AG10803 (cell line): ENCODE measurements around the gene GABRG3.

Experiments
- DNase-seq: peaks from one replicate; pipeline ENCODE4 v3.0.0; 2010; ENCODE audit warnings: low read depth
- H3K4me3 ChIP-seq: 2 replicates; pipeline ENCODE4 v1.5.1; 2011; ENCODE audit warnings: mild to moderate bottlenecking, low read length, control low read depth
- TF ChIP-seq, protein P1 (sequence below): conservative IDR thresholded peaks from 2 replicates; pipeline ENCODE4 v1.5.1; 2011; ENCODE audit warnings: mild to moderate bottlenecking, low read length, control low read depth, inconsistent platforms

The GABRG3 gene

DNA sequence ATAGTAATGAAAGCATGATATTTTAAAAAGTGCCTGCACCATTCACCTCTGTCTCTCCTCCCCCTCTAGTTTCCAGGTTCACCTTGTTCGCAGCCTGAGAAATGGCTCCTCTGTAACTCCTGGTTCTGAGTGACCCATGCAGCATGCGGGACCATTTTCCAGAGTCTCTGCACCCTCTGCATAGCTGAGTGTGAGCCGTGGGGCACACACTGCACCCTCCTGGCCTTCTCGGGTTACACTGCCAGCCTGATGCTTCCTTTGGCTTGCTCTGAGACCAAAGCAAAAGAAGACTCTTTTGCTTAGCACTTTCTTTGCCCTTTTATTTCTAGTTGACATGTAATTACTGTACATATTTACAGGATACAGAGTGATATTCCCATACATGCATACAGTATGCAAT, 287.3 kb downstream of the GABRG3 start:
- TF ChIP-seq, protein P1, sequence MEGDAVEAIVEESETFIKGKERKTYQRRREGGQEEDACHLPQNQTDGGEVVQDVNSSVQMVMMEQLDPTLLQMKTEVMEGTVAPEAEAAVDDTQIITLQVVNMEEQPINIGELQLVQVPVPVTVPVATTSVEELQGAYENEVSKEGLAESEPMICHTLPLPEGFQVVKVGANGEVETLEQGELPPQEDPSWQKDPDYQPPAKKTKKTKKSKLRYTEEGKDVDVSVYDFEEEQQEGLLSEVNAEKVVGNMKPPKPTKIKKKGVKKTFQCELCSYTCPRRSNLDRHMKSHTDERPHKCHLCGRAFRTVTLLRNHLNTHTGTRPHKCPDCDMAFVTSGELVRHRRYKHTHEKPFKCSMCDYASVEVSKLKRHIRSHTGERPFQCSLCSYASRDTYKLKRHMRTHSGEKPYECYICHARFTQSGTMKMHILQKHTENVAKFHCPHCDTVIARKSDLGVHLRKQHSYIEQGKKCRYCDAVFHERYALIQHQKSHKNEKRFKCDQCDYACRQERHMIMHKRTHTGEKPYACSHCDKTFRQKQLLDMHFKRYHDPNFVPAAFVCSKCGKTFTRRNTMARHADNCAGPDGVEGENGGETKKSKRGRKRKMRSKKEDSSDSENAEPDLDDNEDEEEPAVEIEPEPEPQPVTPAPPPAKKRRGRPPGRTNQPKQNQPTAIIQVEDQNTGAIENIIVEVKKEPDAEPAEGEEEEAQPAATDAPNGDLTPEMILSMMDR = no peak
- H3K4me3 ChIP-seq = no peak overlapping the region
- DNase-seq = no peak

- DNase-seq = no peak
- H3K4me3 ChIP-seq = no peak overlapping the region
- TF ChIP-seq, protein P1 = no peak
Measured at GRCh38 chr15:27260523-27260922, 289.5 kb downstream of the GABRG3 start.

GRCh38 chr15:27268923-27269322, 297.9 kb downstream of the GABRG3 start:
- TF ChIP-seq, protein P1 = no peak; the same call in 1 of the 2 replicates
- DNase-seq = no peak

GRCh38 chr15:27271258-27271657, 300.3 kb downstream of the GABRG3 start:
- H3K4me3 ChIP-seq = no peak overlapping the region
- TF ChIP-seq, protein P1 = no peak
- no peak for DNase-seq

More at GRCh38 chr15:27268923-27269322, 297.9 kb downstream of the GABRG3 start:
- H3K4me3 ChIP-seq = no peak overlapping the region

- no peak overlapping the region for H3K4me3 ChIP-seq
- DNase-seq = no peak
- TF ChIP-seq, protein P1 = no peak
Measured at GRCh38 chr15:27272427-27272826, 301.4 kb downstream of the GABRG3 start.

DNA sequence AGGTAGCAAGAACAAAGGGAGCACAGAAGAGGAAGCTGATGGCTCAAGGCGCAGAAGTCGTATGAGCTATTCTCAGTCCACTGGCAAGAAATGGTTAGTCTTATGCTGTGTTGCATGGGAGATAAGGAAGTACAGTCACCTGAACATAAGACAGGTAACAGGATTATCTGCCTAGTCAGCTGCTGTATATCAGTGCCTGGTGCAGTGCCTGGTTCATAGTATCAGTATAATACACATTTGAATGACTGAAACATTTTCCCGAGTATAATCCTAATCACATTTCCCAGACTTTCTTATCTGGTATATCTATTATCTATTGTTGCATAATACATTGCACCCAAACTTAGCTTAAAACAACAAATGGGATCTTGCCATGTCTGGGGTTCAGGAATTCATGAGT, 302.5 kb downstream of the GABRG3 start:
- no peak for DNase-seq
- no peak overlapping the region for H3K4me3 ChIP-seq
- TF ChIP-seq, protein P1 = no peak

GRCh38 chr15:27278761-27279160, 307.8 kb downstream of the GABRG3 start:
- TF ChIP-seq, protein P1 = no peak
- no peak for DNase-seq
- no peak overlapping the region for H3K4me3 ChIP-seq
